ENCODE data around the gene PIK3R2. TPM values are rescaled to one million over a fixed set of nuclear protein-coding genes. Genes with fewer than 3 reads are reported as not detected.

Gene PIK3R2
- total and polyA plus RNA-seq, 2 of the 4 experiments (the other 2 are of a cell fraction) = 12.2 to 25.1 TPM

GRCh38 chr19:18144361-18144760 is 8.6 kb upstream of the PIK3R2 start:
- ATAC-seq (ENCODE audit: low read depth) = no peak
- Histone ChIP-seq H4K91ac (ENCODE audit: insufficient read depth, low read depth, low read length) (no peak overlapping the region), H3K9me1 (ENCODE audit: insufficient read depth, low read length) (no peaks in the 10 kb centered on the region), H3K9ac (ENCODE audit: low read depth, low read length) (no peak overlapping the region), H2AFZ (replicated peaks; ENCODE audit: low read length, poor library complexity) (no peak overlapping the region), H2BK20ac (ENCODE audit: low read depth, low read length) (no peak overlapping the region), H3K14ac (replicated peaks; ENCODE audit: low read depth, low read length) (no peak overlapping the region), H2AK9ac (replicated peaks; ENCODE audit: low read depth, low read length, poor library complexity) (no peak overlapping the region), H3K56ac (ENCODE audit: extremely low read depth, insufficient read depth, low read length) (no peak overlapping the region), H2BK15ac (ENCODE audit: low read depth, low read length) (no peak overlapping the region), H3K4me2 (ENCODE audit: low read depth, low read length) (no peak overlapping the region), H3K79me1 (ENCODE audit: low read depth in 1 of 2, low read length in 2 of 2) (no peaks in the 10 kb centered on the region), H3K36me3 (ENCODE audit: control insufficient read depth, insufficient read depth, low read length) (peaks cover 46% of the 10 kb centered on the region), H2BK5ac (ENCODE audit: low read depth, low read length, poor library complexity, severe bottlenecking) (no peak overlapping the region), H3K18ac (ENCODE audit: low read depth, low read length) (no peak overlapping the region), H2AK5ac (ENCODE audit: low read depth, low read length) (no peak overlapping the region), H3K4ac (ENCODE audit: low read depth, low read length) (no peak overlapping the region), H3K4me3 (ENCODE audit: insufficient read depth, low read depth, low read length) (no peak overlapping the region), H3K4me1 (ENCODE audit: control insufficient read depth, insufficient read depth, low read length) (no peaks in the 10 kb centered on the region), H4K5ac (ENCODE audit: low read depth, low read length) (no peak overlapping the region), H2BK120ac (ENCODE audit: low read depth, low read length) (no peak overlapping the region), H3K9me3 (ENCODE audit: control insufficient read depth, insufficient read depth, low read length) (no peaks in the 10 kb centered on the region), H4K20me1 (ENCODE audit: insufficient read depth, low read length) (no peaks in the 10 kb centered on the region), H3K27me3 (ENCODE audit: control insufficient read depth, insufficient read depth, low read length) (no peaks in the 10 kb centered on the region), H4K8ac (ENCODE audit: low read depth in 2 of 2, low read length in 2 of 2) (no peak overlapping the region), H3K23ac (ENCODE audit: low read depth, low read length) (no peak overlapping the region), H3K27ac (ENCODE audit: insufficient read depth, low read length) (no peak overlapping the region)
- dilution Hi-C loops (cut with HindIII; ENCODE audit: low sequenced_read_pairs, unreplicated experiment) (no loop called here), in situ Hi-C loops (cut with MboI; ENCODE audit: low sequenced_read_pairs) (no loop called here), intact Hi-C loops (cut with micrococcal nuclease) (no loop called here)
- WGBS, 2 experiments (ENCODE audit: extremely low coverage in 2 of 2, insufficient read length in 1 of 2) = 60% methylated on average over 1 of the region's 16 CpGs; no CpG with 5 or more reads in 1 of the 2 experiments
- no peak for TF ChIP-seq CEBPB (IDR thresholded peaks at IDR 0.05; ENCODE audit: low read depth, low read length)
- TF ChIP-seq USF2 (IDR thresholded peaks at IDR 0.05; ENCODE audit: low read depth, low read length) = no peak
- no peak for TF ChIP-seq RCOR1 (IDR thresholded peaks at IDR 0.05; ENCODE audit: insufficient replicate concordance, low read length)
- no peak for TF ChIP-seq MAZ (IDR thresholded peaks at IDR 0.05; ENCODE audit: borderline replicate concordance, low read depth, low read length)
- CTCF ChIA-PET = no interaction called here
- DNase-seq = no peak
- no TSS peak for BruUV-seq (replicated peaks)
- POLR2A ChIA-PET (ENCODE audit: unreplicated experiment) = no interaction called here
